IPS-NIHi11 (cell line): ENCODE results near the gene POC5.

ENCODE experiments used
- DNase-seq: peaks from one replicate; pipeline ENCODE4 v3.0.0; 2012; ENCODE audit warnings: mixed read lengths, low spot score

POC5 gene

DNA sequence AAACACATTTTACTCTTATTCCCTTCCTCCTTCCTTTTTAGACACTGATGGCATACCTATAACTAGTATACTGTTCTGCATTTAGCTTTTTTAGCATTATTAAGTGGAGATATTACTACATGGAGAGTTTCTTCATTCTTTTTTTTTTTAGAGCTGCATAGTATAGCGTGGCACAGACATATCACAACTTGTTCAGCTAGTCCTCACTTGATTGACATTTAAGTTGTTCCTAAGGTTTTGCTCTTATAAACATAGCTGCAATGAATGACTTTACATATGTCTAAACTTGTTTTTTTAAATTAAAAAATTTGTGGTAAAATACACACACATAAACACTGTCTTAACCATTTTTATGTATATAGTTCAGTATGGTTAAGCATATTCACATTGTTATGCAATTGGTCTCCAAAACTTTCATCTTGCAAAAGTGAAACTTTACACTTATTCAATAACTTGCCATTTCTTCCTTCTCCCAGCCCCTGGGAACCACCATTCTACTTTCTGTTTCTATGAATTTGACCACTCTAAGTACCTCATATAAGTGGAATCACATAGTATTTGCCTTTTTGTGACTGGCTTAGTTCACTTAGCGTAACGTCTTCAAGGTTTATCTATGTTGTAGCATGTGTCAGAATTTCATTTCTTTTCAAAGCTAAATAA is 57.3 kb downstream of the POC5 start:
- DNase-seq: no peak

GRCh38 chr5:75656311-75657003 is 60.8 kb downstream of the POC5 start:
- DNase-seq: peak; percentile 52

DNA sequence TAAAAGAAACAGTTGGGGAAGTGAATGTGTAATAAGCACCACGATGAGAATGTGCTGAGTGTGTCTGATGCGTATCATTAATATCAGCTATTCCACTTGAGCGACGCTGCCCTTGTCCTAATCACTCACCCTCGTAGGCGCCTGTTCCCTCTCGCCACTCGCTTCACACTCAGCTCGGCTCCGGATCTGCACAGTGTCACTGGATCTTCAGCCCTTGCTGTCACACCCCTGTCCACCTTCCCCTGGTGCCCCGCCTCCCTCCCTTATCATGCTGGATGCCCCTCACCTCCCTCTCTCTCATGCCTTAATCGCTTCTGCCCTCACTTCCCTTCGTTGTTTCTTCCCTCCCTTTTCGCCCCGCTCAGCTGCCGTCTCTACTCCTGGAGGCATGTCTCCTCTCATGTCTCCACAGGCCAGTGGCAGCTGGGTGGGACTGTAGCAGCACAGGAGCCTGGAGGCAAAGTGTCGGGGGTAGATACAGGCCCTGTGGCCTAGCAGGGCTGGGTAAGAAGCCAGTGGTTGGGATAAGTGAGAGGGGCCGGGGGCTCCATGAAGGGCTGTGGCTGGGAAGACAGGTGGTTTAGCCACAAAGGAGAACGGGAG is 62.4 kb downstream of the POC5 start:
- DNase-seq: no peak

GRCh38 chr5:75653521-75653920 is 63.7 kb downstream of the POC5 start:
- no peak for DNase-seq

DNA sequence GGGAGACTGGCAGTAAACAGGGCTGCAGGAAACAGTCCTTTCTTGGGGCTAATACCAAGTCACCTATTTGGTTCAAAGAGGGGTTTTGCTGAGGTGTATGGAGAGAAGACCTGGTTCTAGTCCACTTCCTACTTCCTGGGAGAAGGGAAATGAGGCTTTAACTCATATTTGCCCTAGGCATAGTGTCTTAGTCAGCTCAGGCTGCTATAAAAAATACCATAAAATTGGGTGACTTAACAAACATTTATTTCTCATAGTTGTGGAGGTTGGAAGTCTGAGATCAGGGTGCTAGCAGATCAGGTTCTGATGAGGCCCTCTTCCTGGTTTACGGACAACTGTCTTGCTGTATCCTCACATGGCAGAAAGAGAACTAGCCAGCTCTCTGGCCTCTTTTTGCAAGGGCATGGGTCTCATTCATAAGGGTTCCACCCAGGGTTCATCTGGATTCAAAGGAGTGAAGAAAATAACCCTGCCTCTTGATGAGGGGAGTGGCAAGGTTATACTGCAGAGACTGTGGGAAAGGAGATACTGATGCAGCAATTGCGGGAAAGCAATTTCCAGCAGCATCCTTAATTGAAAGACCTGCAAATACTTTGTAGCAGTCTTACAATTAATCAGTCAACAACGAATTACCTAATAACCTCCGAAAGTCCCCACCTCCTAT is 65.5 kb downstream of the POC5 start:
- no peak for DNase-seq

GRCh38 chr5:75648712-75649111 is 68.5 kb downstream of the POC5 start:
- DNase-seq: no peak

- DNase-seq: no peak
These were observed 76.4 kb downstream of the POC5 start for GRCh38 chr5:75640826-75641225.

DNA sequence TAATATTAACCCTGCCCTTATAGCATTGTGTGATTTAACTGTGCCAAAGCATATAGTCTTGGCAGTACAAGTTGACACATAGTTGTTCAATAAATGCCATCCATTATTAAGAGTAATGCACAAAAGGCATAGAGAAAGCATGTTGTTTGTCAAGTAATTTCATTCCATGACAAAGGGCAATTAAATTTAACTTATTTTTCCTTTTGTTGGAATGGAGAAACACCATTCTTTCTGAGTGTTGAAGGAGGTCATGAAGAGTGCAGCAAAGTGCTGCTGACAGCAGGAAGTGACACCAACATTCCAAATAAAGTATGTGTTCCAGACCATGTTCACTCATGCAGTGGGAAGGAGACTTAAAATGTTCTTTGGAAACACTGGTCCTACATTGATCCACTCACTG is 76.8 kb downstream of the POC5 start:
- DNase-seq: no peak

- no peak for DNase-seq
These were observed 77.5 kb downstream of the POC5 start for GRCh38 chr5:75639535-75640311.

DNA sequence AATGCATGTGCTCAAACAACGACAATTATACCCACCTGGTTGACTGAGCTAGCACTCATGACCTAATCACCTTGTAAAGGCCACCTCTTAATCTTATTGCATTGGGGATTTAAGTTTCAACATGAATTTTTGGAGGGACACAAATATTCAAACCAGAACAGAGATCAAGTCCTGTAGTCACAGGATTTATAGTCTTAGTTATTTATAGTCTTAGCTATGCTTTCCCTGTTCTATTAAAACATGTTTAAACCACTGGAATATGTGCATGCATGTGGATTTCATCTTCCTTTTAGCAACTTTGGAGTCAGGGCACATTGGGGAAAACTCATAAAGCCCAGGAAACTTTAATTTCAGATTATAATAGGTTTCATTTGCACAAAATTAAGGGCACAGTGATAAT is 79.3 kb downstream of the POC5 start:
- DNase-seq: no peak

- DNase-seq: no peak
These were observed 84.9 kb downstream of the POC5 start for GRCh38 chr5:75632321-75632720.

DNA sequence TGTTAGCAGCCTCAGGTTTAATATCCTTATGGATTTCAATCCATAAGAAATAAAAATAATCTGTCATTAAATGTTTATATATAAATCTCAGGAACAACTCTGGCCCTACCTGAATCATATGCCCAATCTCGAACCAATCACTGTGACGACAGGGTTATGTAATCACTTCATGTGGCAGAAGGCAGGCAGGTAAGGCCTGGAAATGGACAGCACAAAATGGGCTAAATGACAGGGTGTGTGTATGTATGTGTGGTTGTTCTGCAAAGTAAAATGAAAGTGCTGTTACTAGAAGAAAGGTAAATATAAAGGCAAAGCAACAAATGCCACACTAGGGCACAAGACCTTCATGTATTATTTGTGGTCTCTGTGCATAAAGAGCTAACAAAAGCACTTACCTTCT is 86.4 kb downstream of the POC5 start:
- DNase-seq: no peak

DNA sequence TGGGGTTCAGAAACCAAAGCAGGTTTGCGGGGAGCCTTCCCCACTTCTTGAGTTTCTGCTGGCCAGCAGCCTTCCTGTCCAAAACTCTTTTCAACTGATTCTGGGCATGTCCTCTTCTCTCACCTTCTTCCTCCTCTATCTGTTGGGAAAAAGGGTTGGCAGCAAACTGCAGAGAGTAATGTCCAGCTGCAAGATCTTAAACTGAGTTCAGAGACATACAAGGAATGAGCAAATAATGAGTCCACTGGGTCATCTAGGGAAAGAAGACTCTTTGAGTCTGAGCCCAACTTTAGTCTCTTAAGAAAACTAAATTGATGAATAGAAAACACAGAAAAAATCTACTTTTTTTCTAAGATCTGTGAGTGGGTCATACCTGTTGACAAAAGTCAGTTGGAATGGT is 89.4 kb downstream of the POC5 start:
- no peak for DNase-seq

GRCh38 chr5:75626959-75627358 is 90.3 kb downstream of the POC5 start:
- no peak for DNase-seq
